HepG2 (cell line): ENCODE results near the gene BLVRB. TPM values are rescaled to one million over a fixed set of nuclear protein-coding genes. Genes with fewer than 3 reads are reported as not detected.

ENCODE experiments used
- BCL6 ChIP-seq: IDR thresholded peaks from 2 replicates; pipeline ENCODE4 v1.6.1; 2016; ENCODE audit warnings: missing genetic modification reagents, missing compliant biosample characterization
- BHLHE40 ChIP-seq: IDR thresholded peaks from 2 replicates; pipeline ENCODE4 v1.6.1; 2011; ENCODE audit warnings: low read length, improper control_type of control experiment
- CHD4 ChIP-seq: fragments of 200-600 bp; sonication (generic); IDR thresholded peaks from 2 replicates; pipeline ENCODE4 v1.7.0; 2017; ENCODE audit warnings: mild to moderate bottlenecking, low read length, borderline replicate concordance
- FOXP4 ChIP-seq: sonication (generic); formaldehyde crosslinking; IDR thresholded peaks from 2 replicates; pipeline ENCODE4 v1.4.0; 2020; ENCODE audit warnings: missing genetic modification reagents
- KDM6A ChIP-seq: IDR thresholded peaks from 2 replicates; pipeline ENCODE4 v1.6.1; 2016; ENCODE audit warnings: low read depth
- NFIC ChIP-seq: IDR thresholded peaks from 2 replicates; pipeline ENCODE4 v1.6.1; 2012; ENCODE audit warnings: mild to moderate bottlenecking, low read length, inconsistent platforms
- NKX3-1 ChIP-seq: sonication (generic); formaldehyde crosslinking; IDR thresholded peaks from 2 replicates; pipeline ENCODE4 v1.5.0; 2020; ENCODE audit warnings: missing genetic modification reagents
- NONO ChIP-seq, 2 experiments: fragments of 450-650 bp in 1 of 2; sonication (generic) in 1 of 2; formaldehyde crosslinking in 1 of 2; IDR thresholded peaks in 1 of 2; conservative IDR thresholded peaks in 1 of 2; 2 replicates each; pipeline versions ENCODE4 v1.6.1 to v1.8.0; 2017 to 2022; ENCODE audit warnings: mild to moderate bottlenecking in 1 of 2, missing genetic modification reagents in 1 of 2, moderate library complexity in 1 of 2
- NR2F2 ChIP-seq: IDR thresholded peaks from 2 replicates; pipeline ENCODE4 v1.6.1; 2012; ENCODE audit warnings: low read depth, inconsistent platforms, borderline replicate concordance
- PRDM4 ChIP-seq: sonication (generic); formaldehyde crosslinking; IDR thresholded peaks from 2 replicates; pipeline ENCODE4 v1.9.0; 2021; ENCODE audit warnings: missing genetic modification reagents, borderline replicate concordance
- TBP ChIP-seq: sonication (generic); formaldehyde crosslinking; IDR thresholded peaks from 2 replicates; pipeline ENCODE4 v1.5.0; 2020; ENCODE audit warnings: missing genetic modification reagents
- TSC22D2 ChIP-seq: sonication (generic); formaldehyde crosslinking; IDR thresholded peaks from 2 replicates; pipeline ENCODE4 v1.5.1; 2020; ENCODE audit warnings: missing genetic modification reagents, mild to moderate bottlenecking, borderline replicate concordance
- ZNF274 ChIP-seq: sonication (generic); formaldehyde crosslinking; IDR thresholded peaks from 2 replicates; pipeline ENCODE4 v1.5.1; 2020; ENCODE audit warnings: mild to moderate bottlenecking, missing genetic modification reagents
- ZNF558 ChIP-seq: sonication (generic); formaldehyde crosslinking; IDR thresholded peaks from 2 replicates; pipeline ENCODE4 v1.9.0; 2022; ENCODE audit warnings: mild to moderate bottlenecking, missing genetic modification reagents, borderline replicate concordance
- ZNF773 ChIP-seq: sonication (generic); formaldehyde crosslinking; IDR thresholded peaks from 2 replicates; pipeline ENCODE4 v1.4.0; 2020; ENCODE audit warnings: missing genetic modification reagents, borderline replicate concordance
- polyA plus RNA-seq, 8 experiments: library from polyadenylated mRNA; depleted of rRNA in 3 of 8; stranded (reverse) in 7 of 8; unstranded in 1 of 8; fragments of >200 nt; fragmentation: Illumina TruSeq in 4 of 8; extraction: Trizol in 4 of 8; gene quantifications; 2 replicates each; pipeline versions ENCODE4 v1.2.1 to v1.2.3, GENCODE V29; 2011 to 2016; ENCODE audit warnings: low read depth in 4 of 8, missing spikeins in 1 of 8, mixed read lengths in 1 of 8; ENCODE audit not compliant: insufficient read depth in 1 of 8
- total RNA-seq, 5 experiments: library from RNA; depleted of rRNA; stranded (reverse); fragments of >200 nt; fragmentation: Illumina TruSeq; extraction: Trizol; gene quantifications; 2 replicates each; pipeline ENCODE4 v1.2.3, GENCODE V29; 2016; ENCODE audit warnings: low read depth in 1 of 5
- TF ChIP-seq, protein P1 (sequence below): sonication (generic); formaldehyde crosslinking; IDR thresholded peaks from 2 replicates; pipeline ENCODE4 v1.4.0; 2020; ENCODE audit warnings: missing genetic modification reagents
- TF ChIP-seq, protein P2 (sequence below): sonication (generic); formaldehyde crosslinking; IDR thresholded peaks from 2 replicates; pipeline ENCODE4 v1.4.0; 2020; ENCODE audit warnings: missing genetic modification reagents
- TF ChIP-seq, protein P3 (sequence below): sonication (generic); formaldehyde crosslinking; IDR thresholded peaks from 2 replicates; pipeline ENCODE4 v1.5.1; 2020; ENCODE audit warnings: mild to moderate bottlenecking, moderate library complexity, missing genetic modification reagents

The BLVRB gene
- total and polyA plus RNA-seq, 2 of the 13 experiments (the other 11 are each of a cell fraction or from before 2014, with no cell fraction given): 25.9 to 51.4 TPM

- TF ChIP-seq NONO (IDR thresholded peaks at IDR 0.05) (no peak), NONO (CRISPR knock-in tag; conservative IDR thresholded peaks at IDR 0.05) (peak; percentile 94), NKX3-1 (CRISPR knock-in tag) (0 out of 2 replicates have a peak, but pooled peaks have one; percentile 60), NR2F2 (peak; percentile 34; the same call in 1 of the 2 replicates), PRDM4 (CRISPR knock-in tag) (0 out of 2 replicates have a peak, but pooled peaks have one; percentile 12), ZNF558 (peak; percentile 69; the same call in 1 of the 2 replicates), TBP (CRISPR knock-in tag) (no peak), NFIC (no peak), KDM6A (no peak), TSC22D2 (0 out of 2 replicates have a peak, but pooled peaks have one; percentile 35), ZNF773 (CRISPR knock-in tag) (peak; percentile 58; the same call in 1 of the 2 replicates), FOXP4 (CRISPR knock-in tag) (peak; percentile 53; the same call in 1 of the 2 replicates), BHLHE40 (peak; percentile 98), BCL6 (CRISPR knock-in tag) (peak; percentile 63), CHD4 (no peak), ZNF274 (CRISPR knock-in tag) (peak; percentile 93)
- TF ChIP-seq, protein P1, sequence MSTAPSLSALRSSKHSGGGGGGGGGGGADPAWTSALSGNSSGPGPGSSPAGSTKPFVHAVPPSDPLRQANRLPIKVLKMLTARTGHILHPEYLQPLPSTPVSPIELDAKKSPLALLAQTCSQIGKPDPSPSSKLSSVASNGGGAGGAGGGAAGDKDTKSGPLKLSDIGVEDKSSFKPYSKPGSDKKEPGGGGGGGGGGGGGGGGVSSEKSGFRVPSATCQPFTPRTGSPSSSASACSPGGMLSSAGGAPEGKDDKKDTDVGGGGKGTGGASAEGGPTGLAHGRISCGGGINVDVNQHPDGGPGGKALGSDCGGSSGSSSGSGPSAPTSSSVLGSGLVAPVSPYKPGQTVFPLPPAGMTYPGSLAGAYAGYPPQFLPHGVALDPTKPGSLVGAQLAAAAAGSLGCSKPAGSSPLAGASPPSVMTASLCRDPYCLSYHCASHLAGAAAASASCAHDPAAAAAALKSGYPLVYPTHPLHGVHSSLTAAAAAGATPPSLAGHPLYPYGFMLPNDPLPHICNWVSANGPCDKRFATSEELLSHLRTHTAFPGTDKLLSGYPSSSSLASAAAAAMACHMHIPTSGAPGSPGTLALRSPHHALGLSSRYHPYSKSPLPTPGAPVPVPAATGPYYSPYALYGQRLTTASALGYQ (CRISPR knock-in tag): no peak; the same call in 1 of the 2 replicates
- TF ChIP-seq, protein P2, sequence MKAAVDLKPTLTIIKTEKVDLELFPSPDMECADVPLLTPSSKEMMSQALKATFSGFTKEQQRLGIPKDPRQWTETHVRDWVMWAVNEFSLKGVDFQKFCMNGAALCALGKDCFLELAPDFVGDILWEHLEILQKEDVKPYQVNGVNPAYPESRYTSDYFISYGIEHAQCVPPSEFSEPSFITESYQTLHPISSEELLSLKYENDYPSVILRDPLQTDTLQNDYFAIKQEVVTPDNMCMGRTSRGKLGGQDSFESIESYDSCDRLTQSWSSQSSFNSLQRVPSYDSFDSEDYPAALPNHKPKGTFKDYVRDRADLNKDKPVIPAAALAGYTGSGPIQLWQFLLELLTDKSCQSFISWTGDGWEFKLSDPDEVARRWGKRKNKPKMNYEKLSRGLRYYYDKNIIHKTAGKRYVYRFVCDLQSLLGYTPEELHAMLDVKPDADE: peak; percentile 61; the same call in 1 of the 2 replicates
- TF ChIP-seq, protein P3, sequence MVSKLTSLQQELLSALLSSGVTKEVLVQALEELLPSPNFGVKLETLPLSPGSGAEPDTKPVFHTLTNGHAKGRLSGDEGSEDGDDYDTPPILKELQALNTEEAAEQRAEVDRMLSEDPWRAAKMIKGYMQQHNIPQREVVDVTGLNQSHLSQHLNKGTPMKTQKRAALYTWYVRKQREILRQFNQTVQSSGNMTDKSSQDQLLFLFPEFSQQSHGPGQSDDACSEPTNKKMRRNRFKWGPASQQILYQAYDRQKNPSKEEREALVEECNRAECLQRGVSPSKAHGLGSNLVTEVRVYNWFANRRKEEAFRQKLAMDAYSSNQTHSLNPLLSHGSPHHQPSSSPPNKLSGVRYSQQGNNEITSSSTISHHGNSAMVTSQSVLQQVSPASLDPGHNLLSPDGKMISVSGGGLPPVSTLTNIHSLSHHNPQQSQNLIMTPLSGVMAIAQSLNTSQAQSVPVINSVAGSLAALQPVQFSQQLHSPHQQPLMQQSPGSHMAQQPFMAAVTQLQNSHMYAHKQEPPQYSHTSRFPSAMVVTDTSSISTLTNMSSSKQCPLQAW (CRISPR knock-in tag): peak; percentile 49; the same call in 1 of the 2 replicates
Observed at GRCh38 chr19:40420766-40421765, 44.5 kb downstream of the BLVRB start (continued).
